Suppressor macrophage treated with lipopolysaccharide for 1 hour (primary cell): ENCODE data around the gene THEM5.
"Not testable (repeated sequence)": the region's sequence is repeated elsewhere in the genome, so short reads cannot be mapped to it uniquely, and the experiment has no call there.

ENCODE experiments used
- DNase-seq, 3 donors: peaks; one replicate each; pipeline ENCODE4 v3.0.0-alpha.2; 2020 to 2022

Gene THEM5

DNA sequence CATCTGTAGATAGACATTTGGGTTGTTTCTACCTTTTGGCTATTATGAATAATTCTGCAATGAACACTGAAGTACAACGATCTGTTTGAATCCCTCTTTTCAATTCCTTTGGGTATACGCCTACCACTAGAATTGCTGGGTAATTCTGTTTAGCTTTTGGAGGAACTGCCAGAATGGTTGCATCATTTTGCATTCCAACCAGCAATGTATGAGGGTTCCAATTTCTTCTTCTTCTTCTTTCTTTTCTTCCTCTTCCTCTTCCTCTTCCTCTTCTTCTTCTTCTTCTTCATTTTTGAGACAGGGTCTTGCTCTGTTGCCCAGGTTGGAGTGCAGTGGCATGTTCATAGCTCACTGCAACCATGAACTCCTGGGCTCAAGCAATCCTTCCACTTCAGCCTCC lies 13.8 kb upstream of the THEM5 start:
- DNase-seq = peak; percentile 46 to 60 (median 47)

DNA sequence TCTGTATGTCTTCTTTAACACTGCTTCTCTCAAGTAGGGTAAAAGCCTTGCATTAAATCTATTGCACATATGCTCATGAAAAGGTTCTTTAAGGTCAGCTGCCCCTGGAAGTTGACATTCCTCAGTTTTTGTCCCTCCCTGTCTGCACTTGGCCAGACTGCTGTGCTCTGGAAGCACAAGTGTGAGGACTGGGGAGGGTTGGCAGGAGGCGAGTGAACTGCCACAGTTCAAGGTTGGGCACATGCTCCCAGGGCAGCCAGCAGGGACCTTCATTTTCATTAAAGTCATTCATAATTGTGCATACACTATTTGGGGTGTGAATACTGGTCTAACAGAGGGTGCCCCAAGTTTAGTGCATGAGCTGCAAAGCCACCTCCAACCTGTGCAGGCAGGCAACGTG lies 10.9 kb upstream of the THEM5 start:
- no peak for DNase-seq

DNA sequence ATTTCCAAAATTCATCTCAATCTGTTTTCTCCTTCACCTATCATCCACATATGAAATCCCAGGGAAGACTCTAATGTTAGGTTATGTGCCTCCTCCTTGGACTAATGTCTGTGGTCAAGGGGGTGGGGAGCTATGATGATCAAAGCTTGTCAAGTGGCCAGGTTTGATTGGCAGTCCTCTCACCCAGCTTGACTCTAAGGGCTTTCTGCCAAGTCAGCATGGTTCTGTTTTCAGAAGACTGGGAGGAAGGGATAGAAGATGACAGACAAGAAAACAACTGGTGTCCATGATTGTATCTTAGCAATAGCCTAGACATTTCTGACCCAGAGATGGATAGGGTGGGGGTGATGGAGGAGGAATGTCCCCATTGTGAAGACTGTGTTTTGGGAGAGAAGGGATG lies 9.1 kb upstream of the THEM5 start:
- DNase-seq = no peak

DNA sequence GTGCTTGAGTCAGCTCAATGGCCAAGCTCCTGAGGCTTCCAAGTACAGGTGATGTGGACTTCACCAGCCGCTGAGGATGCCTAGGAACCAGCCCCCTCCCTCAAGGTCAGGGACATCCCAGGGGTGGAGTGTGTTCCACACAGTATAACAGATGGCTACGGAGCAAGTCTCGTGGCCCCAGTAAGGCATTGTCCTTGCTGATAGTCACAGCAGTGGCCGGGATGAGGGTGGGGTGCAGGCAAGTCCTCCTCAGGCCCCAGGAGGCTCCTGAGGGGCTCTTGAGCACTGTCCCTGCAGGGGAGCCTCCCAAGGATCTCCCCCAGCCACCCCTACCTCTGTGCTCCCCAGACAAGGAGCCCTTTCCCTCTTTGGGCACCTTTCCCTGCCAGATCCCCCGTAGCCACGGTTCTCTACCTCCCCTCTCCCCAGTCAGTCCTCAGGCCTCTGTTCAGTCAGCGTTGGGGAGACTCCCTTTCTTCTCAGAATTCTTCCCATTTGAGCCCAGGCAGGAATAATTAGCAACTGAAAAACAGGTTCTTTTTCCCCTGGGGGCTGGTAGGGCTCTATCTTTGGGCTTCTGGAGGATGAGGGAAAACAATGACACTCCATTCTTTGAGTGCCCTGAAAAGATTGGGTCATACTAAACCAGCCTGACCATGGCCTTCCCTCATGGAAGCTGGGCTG lies 7.1 kb upstream of the THEM5 start:
- no peak for DNase-seq

DNA sequence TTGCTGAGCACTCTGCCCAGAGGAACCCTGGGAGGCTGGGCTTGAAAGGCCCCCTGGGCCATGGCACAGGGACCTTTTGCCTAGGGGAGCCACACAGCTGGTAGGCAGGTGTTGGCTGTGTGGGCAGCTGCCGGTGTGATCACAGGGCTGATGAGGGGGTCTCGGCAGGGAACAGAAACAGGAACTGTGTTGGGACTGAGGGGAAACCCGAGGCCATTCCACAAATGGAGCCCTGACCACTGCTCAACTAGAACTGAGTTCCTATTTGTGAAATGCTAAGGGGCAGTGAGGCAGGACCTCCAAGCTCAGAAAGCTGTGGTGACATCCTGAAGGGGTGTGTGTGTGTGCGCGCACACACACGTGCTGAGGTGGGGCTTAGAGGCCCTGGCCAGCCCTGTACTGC lies 6.4 kb upstream of the THEM5 start:
- DNase-seq = peak; percentile 57 to 64 (median 58)

DNA sequence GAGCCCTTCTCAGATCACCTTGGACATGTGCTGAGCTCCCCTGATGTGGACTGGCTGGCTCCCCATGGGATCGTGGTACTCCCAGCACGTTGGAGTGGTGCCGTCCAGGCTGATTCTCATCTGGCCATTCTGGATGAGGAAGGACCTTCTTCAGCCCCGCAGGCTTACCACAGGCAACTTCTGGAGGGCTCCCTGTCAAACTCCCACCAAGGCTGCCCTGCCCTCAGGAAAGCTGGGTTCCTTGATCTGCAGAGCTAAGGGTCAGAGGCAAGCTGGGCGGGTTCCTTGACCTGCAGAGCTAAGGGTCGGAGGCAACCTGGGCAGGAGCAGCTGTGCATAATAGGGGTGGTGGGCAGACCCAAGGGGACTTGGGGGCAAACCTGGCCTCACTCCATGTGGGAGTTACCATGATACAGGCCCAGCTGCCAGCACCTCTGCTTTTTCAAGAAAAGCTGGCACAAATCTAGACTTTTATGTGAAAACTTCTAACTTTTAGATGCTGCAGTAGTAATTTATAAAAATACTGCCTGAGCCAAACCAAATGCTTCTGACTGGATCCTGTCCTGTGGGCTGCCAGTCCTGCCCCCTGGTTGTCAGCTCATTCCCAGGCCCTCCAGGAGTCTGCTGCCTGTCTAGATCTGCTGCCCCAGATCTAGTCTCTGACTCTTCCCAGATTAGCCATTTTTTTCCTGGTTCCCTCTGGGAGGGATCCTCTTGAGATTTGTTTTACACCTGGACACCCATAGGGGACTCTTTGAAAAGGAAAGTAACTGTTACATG lies 5.6 kb upstream of the THEM5 start:
- DNase-seq = no peak

DNA sequence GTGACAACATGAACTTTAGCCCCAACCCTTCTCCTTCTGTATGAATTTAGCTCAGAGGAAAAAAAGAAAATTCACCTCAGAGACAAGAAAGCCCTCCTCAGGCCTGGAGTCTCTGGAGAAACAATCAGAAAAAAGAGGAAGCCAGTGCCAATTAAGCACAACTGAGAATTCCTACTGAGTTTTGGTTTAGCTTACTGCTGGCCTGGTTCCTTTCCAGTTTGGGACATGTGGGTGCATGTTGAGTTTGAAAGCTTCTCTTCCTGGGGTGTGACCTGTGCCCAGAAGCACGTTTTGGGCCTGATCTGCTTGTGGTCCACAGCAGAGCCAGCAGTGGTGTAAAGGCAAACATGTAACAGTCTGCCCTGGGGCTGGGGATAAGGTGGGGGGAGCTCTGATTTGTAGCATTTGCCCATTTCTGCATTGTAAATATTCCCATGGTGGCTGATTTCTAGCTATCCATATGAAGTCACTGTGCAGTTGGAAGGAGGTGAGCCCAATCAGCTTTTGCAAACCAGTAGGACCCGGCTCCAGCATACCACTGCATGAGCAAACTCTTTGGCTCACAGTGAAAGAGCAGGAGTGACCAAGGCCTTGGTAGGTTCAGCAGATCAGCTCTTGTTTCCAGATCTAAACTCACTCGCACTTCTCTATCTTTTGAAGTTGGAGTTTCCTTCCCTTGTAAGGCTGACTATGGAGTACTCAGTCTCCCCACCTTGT lies 4.7 kb upstream of the THEM5 start:
- no peak for DNase-seq

DNA sequence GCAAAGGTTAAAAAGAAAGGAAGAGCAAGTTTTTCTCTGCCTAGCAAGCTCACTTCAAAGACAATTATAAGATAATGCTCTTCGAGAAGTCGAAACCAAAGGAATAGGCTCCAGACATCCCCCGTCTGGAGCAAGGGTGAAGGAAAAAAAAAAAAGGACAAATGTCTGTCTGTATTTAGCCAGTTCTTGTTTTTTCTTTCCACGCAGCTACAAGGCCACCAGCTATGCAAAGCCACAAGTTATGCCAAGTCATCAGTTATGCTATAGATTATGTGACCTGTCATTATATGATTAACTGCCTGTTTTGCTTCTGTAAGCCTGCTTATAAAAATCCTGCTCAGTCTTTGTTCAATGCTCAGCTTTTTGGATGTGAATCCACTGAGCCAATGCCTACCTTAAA lies 2.4 kb upstream of the THEM5 start:
- DNase-seq = no peak

DNA sequence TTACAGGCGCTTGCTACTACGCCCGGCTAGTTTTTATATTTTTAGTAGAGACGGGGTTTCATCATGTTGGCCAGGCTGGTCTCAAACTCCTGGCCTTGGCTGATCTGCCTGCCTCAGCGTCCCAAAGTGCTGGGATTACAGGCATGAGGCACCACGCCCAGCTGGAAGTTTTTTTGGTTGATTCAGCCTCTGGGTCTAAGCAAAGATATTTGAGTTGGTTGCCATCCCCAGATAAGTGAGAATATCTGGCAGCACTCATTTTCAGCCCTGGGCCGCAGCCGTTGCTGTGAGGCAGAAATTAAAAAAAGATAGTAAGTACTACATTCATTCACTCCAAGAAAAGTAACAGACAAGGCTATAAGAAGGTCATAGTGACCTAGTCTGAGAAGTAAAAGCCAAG lies 2.0 kb upstream of the THEM5 start:
- not testable (repeated sequence) for DNase-seq

DNA sequence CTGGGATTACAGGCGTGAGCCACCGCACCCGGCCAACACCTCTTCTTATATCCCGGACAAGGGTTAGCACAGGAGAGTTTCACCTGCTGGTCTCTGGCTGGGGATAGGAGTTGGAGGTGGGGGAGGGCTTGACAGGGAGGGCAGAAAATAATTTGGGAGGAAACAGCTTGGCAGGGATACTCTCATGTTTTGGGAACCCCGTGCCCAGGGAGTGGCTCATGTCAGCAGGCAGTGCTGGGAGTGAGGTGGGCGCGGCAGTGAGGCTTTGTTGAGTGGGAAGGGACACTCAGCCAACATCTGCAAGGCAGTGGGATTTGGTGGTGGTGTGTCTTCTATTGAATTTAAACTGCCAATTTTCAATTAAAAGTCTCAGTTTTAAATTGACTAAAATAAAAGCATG lies 1.1 kb upstream of the THEM5 start:
- DNase-seq = no peak

DNA sequence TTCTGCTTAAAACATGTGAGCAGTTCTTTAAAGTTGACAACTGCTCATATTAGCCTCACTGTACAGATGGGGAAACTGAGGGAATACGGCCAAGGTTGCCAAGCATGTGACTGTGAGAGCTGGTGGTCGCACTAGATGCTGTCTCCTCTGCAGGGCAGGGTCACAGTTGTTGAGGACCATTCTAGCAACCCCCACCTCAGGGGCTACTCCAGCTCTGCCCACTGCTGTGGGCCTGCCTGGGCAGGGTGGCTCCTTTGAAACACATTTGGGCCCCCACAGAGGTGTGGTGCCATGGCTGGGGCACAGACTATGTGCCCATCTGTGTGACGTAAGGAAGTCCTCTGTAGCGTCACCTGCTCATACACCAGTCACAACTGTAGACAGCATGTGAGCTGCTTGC lies 779 bp downstream of the THEM5 start:
- DNase-seq = no peak

DNA sequence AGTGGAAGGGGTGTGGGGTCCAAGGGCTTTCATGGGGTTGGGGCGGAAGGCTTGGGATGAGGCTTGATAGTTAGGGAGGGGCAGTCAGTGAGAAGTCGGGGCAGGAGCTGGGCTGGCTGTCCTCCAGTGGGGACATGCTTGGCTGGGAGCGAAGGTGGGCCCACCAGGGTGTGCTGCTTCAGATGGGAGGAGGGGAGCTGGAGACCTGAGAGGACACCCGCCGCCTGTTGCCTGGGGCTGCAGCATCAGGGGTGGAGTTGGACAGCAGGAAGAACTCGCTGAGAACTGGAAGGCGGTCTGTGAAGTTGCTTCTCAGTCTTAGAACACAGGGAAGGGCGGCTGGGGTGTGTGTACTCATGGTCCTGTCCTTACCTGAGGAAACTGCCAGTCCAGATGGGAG lies 1.6 kb downstream of the THEM5 start:
- no peak for DNase-seq

DNA sequence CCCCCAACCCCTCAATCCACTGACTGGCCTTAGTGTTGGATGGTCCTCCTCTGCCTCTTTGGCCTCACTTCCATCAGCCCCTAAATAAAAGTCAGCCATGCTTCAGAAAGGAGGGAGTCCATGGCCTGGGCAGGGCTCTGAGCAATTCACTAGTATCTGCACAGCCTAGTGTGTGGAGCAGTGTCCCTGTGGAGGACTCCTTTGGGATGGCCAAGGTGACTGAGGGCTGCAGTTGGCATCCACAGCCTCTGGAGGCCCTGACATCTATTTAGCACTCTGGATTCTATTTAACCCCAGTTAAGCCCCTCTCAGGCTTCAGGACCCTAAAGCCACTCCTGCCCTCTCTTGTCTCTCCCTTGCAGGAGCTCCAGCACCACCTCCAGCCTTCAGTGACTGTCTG lies 3.6 kb downstream of the THEM5 start:
- DNase-seq = no peak

DNA sequence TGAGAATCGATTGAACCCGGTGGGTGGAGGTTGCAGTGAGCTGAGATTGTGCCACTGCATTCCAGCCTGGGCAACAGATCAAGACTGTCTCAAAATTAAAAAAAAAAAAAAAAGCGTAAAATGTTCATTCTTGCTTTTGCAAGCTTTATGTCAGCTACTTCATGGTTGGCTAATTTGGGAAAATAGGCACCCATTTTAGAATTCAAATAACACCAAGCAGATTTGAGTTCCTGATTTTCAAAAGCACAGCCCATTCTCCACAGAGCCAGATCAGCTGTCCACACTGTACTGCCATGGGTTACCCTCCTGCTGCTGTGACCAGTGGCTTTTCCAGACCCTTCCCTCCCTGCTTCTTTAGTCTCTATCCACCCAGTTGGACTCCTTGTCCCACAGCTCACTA lies 4.4 kb downstream of the THEM5 start:
- peak in 2 of 3 donors; percentile 57 to 58 for DNase-seq

DNA sequence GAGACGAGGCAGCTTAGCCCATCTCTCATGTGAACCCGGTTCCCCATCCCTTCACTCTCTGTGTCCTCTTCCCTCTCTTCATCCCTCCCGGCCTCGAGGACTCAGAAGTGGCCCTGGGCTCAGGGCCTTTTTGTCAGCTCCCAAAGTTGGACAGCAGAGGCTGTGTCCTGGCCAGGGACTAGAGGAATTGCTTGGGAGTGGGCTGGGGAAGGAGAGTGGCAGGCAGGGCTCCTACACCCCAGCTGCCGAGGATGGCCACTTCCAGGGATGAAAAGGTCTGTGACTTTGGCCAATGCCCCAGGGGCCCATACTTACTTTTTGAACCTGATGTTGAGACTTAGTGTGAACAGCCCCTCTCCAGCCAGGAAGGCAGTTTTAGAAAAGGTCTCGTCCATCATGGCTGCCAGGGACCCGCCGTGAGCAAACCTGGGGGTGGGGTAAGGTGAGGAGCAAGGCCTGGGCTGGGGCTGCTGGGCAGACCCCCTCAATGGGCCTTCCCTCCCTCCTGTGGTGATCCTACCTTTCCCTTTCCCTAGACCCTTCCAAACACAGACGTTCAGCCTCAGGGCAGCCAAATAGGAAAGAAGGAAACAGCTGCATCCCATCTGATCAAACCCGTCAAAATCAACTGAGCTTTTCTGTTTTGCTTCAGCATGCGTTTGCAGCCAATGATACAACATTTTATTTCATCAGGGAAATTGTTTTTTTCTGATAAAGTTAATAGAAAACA lies 5.5 kb downstream of the THEM5 start:
- DNase-seq = no peak

DNA sequence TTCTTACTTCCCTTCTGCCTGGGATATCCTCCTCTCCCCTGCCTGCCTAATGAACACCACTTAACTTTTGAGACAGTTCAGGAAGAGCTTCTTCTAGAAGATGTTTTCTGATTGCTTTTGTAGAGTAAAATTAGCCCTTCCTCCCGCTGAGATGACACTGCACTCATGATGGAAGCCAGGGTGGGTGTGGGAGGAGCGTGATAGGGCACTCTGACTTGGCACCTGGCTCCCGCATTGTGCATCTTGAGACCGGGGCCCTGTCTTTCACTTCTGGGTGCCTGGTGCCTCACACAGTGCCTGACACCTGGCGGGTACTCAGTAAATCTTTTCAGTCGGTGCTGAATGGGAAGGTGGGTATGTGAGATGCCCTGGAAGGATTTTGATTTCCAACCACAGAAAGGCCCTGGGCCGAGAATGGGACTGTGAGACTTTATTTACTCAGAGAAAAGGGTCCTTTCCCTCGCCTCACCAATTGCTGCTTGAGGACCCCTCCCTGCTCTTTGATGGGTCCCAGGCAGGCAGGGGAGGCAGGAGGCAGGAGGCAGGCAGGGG lies 6.8 kb downstream of the THEM5 start:
- DNase-seq = no peak

DNA sequence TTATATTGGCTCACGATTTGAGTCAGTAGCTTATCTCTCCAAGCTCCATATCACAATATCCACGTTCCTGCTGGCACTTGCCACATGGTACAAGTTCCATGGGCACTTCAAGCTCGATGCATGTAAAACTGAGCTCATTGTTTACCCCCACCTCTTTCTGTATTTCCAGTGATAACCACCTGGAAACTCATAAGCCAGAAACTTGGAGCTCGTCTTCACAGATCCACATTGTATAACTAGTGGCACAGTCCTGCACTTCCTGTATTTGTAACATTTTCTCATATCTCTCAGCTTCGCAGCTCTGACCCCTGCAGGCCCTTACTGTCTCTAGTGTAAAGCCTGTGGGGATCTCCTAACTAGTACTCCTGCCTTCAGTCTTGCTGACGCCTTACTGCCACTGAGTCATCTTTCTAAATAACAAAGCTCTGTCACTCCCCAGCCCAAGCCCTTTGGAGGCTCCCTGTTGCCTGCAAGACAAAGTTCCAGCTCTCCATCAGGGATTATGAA lies 7.4 kb downstream of the THEM5 start:
- DNase-seq = peak; percentile 68 to 77 (median 69)

DNA sequence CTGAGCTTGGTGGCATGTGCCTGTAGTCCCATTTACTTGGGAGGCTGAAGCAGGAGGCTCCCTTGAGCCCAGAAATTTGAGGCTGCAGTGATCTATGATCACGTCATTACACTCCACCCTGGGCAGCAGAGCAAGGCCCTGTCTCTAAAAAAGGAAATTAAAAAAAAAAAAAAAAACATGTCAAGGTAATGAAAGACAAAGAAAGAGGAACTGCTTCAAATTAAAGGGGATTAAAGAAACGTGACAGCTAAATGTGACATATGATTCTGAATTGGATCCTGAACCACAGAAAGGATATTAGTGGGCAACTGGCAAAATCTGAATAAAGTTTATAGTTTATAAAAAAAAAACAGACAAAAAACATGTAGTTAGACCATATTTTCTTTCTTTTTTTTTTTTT lies 10.1 kb downstream of the THEM5 start:
- no peak for DNase-seq

DNA sequence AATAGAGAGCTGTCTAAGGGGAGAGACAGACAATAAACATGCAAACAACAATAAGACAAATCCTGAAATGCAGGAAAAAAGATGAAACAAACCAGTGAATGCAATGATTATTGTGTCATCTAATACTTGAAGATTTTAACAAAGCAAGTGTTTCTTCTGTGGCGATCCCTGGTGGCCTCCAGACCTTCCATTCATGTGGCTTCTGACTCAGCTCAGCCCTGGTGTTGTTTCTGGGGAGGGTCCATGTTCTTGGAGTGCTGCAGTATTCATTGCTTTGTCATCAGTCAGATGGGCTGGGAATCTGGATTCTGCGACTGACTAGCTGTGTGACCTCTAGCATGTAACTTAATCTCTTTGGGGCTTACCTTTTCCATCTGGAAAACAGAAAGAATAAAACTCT lies 12.4 kb downstream of the THEM5 start:
- no peak for DNase-seq

DNA sequence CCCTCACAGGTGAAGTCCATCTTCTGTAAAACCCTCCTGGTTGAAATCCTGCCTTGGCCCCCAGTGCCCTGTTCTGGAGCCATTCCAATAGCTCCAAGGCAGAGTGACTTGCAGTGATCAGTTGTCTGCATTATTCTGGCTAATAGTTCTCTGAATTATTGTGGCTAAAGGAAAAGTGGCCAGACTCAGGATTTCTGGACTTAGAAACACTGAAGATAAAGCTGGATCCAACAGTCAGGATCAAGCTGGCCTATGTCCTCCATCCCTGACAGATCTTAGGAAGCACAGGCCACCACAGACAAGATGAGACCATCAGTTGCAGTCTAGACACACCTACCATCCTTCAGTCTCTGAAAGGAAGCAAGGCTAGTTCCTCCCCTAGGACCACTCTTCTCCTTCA lies 13.1 kb downstream of the THEM5 start:
- DNase-seq = no peak

DNA sequence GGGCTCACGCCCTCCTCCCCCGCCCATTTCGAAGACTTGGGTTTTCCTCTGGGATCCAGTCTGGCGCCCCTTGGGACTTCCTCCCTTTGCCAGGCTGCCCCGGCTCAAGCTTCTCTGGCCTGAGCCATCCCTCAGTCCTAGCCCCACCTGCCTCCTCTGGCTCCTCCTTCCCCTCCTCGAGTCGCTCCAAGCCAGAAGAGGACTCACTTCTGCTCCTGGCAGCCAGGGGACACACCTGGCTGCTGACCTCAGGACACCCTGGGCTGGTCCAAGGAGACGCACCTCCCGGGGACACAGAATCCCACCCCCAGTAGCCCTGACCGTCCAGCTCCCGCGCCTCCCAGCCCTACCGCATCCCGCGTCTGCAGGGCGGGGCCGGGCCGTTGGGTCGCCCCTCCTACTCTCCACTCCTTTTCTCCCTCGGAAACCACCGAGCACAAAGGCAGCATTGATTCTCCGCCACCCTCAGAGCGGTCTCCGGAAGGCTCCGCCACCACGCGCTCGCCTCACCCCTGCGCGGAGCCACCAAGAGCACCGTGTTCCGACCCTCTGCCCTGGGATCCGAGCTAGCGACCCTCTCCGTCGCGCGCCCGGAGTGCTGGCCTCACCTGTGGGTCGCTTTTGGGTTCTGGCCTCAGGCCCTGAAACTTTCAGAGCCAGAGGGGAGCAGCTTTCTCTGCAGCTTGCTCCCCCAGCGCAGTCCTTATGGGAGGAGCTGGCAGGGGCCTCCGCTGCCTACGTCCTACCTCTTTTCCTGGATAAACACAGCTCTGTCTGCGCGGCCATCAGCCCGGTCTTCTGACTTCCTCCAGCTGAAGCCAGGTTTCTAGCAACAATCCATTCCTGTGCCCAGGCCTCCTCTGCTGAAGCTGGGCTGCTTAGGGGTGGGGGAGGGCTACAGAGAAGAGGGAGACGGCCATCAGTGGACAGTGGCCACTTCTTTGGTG lies 13.8 kb downstream of the THEM5 start, which contains the start of gene C2CD4D:
TSS of gene C2CD4D (minus strand) at position 364 of the 947 bp plus-strand sequence. CDS start 831 bp downstream, outside the sequence.
- DNase-seq = peak in 2 of 3 donors; percentile 55 to 66

DNA sequence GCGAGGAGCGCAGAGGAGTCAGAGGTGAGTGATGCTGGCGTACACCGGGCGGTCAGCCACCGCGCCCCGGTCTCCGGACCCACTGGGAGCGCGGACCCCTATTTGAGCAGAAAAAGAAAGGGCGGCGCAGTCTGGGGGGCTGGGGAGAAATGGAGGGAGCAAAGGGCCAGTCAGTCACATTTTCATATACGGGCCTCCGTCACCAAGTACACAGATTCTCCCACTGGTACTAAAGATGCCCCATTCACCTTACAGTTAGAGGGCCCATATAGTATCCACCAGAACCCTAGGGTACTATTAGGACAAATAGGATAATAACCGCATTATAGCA lies 14.5 kb downstream of the THEM5 start:
- no peak for DNase-seq
